Suprapubic skin (tissue), 4 donors: Measurements from ENCODE around the gene BRD3OS. TPM values are rescaled to one million over a fixed set of nuclear protein-coding genes. Genes with fewer than 3 reads are reported as not detected.

ENCODE experiments used
- DNase-seq, 2 donors: peaks; one replicate each; pipeline ENCODE4 v3.0.0-alpha.2; 2019; ENCODE audit warnings: low spot score in 2 of 2
- H3K27ac ChIP-seq: fragments of 200-600 bp; sonication (generic); one replicate; pipeline ENCODE4 v1.5.1; 2019
- H3K27me3 ChIP-seq: fragments of 200-600 bp; sonication (generic); one replicate; pipeline ENCODE4 v1.5.1; 2019
- H3K36me3 ChIP-seq: fragments of 200-600 bp; sonication (generic); one replicate; pipeline ENCODE4 v1.5.1; 2019
- H3K4me1 ChIP-seq: fragments of 200-600 bp; sonication (generic); one replicate; pipeline ENCODE4 v1.5.1; 2019
- H3K4me3 ChIP-seq: fragments of 200-600 bp; sonication (generic); one replicate; pipeline ENCODE4 v1.5.1; 2019; ENCODE audit warnings: mild to moderate bottlenecking
- H3K9me3 ChIP-seq: fragments of 200-600 bp; sonication (generic); one replicate; pipeline ENCODE4 v1.5.1; 2019
- EP300 ChIP-seq: sonication (generic); formaldehyde crosslinking; IDR thresholded peaks from one replicate; pipeline ENCODE4 v1.6.1; 2017; ENCODE audit warnings: antibody characterized with exemption
- POLR2A ChIP-seq, 2 donors: fragments of 450-650 bp; IDR thresholded peaks; one replicate each; pipeline ENCODE4 v1.6.1; 2017; ENCODE audit warnings: antibody characterized with exemption in 2 of 2, mild to moderate bottlenecking in 2 of 2, moderate library complexity in 2 of 2
- POLR2AphosphoS5 ChIP-seq, 3 donors: sonication (generic); formaldehyde crosslinking; IDR thresholded peaks; one replicate each; pipeline ENCODE4 v1.6.1; 2017; ENCODE audit warnings: antibody characterized with exemption in 3 of 3
- WGBS: methylation state at CpG from one replicate; pipeline ENCODE4 v1.1.5; 2018; 5-methylcytosine and 5-hydroxymethylcytosine counted together
- total RNA-seq, 4 donors: library from RNA; depleted of rRNA; stranded (reverse); fragments of >200 nt; gene quantifications; one replicate each; pipeline ENCODE4 v1.1.0, GENCODE V29; 2016
- TF ChIP-seq, protein P1 (sequence below), 2 donors: fragments of 200-600 bp in 1 of 2; fragments of 450-650 bp in 1 of 2; sonication (generic) in 1 of 2; IDR thresholded peaks; one replicate each; pipeline ENCODE4 v1.5.1; 2016 to 2019; ENCODE audit warnings: antibody characterized with exemption in 2 of 2, mild to moderate bottlenecking in 1 of 2, moderate library complexity in 1 of 2

The BRD3OS gene
- total RNA-seq, 4 donors from 2014 or later = 6.2 to 10.4 (median 9.5) TPM

- H3K36me3 ChIP-seq = no peaks in the 10 kb centered on the region
- peak; percentile 65 to 76 for DNase-seq
- H3K27ac ChIP-seq = no peak overlapping the region
- TF ChIP-seq POLR2AphosphoS5 (IDR thresholded peaks at IDR 0.05) (no peak), EP300 (no peak), POLR2A (IDR thresholded peaks at IDR 0.05) (no peak)
- TF ChIP-seq, protein P1, sequence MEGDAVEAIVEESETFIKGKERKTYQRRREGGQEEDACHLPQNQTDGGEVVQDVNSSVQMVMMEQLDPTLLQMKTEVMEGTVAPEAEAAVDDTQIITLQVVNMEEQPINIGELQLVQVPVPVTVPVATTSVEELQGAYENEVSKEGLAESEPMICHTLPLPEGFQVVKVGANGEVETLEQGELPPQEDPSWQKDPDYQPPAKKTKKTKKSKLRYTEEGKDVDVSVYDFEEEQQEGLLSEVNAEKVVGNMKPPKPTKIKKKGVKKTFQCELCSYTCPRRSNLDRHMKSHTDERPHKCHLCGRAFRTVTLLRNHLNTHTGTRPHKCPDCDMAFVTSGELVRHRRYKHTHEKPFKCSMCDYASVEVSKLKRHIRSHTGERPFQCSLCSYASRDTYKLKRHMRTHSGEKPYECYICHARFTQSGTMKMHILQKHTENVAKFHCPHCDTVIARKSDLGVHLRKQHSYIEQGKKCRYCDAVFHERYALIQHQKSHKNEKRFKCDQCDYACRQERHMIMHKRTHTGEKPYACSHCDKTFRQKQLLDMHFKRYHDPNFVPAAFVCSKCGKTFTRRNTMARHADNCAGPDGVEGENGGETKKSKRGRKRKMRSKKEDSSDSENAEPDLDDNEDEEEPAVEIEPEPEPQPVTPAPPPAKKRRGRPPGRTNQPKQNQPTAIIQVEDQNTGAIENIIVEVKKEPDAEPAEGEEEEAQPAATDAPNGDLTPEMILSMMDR (IDR thresholded peaks at IDR 0.05) = no peak
- 76% methylated on average over 10 of the region's 17 CpGs for WGBS
- H3K27me3 ChIP-seq = no peaks in the 10 kb centered on the region
- H3K9me3 ChIP-seq = no peaks in the 10 kb centered on the region
- H3K4me1 ChIP-seq = peaks cover 93% of the 10 kb centered on the region
- H3K4me3 ChIP-seq = no peak overlapping the region
Measured at GRCh38 chr9:134059661-134060395, 34.5 kb downstream of the BRD3OS start.

DNA sequence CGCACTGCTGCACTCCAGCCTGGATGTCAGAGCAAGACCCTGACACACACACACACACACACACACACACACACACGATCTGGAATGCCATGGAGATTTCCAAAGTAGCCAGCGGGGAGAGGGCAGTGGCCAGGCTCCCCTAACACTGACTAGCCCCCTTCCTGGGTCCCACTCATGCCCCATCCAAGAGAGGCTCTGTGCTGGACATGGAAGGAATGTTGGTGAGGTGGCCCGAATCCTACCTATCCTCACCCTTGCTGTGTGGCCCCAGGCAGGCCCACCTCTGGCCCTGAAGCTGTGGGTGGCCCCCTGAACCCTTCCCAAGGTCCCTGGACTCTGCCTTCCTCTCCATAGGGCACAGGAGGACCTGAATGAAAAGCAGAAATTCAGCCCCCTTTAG lies 35.3 kb downstream of the BRD3OS start:
- Histone ChIP-seq H3K36me3 (no peaks in the 10 kb centered on the region), H3K9me3 (no peaks in the 10 kb centered on the region), H3K4me1 (peaks cover 93% of the 10 kb centered on the region), H3K27me3 (no peaks in the 10 kb centered on the region), H3K4me3 (no peak overlapping the region), H3K27ac (no peak overlapping the region)
- 58% methylated on average over 3 of the region's 4 CpGs for WGBS
- no peak for DNase-seq
- no peak for TF ChIP-seq POLR2AphosphoS5 (IDR thresholded peaks at IDR 0.05)
- TF ChIP-seq, protein P1 (IDR thresholded peaks at IDR 0.05) = no peak
- no peak for TF ChIP-seq EP300
- TF ChIP-seq POLR2A (IDR thresholded peaks at IDR 0.05) = no peak

DNA sequence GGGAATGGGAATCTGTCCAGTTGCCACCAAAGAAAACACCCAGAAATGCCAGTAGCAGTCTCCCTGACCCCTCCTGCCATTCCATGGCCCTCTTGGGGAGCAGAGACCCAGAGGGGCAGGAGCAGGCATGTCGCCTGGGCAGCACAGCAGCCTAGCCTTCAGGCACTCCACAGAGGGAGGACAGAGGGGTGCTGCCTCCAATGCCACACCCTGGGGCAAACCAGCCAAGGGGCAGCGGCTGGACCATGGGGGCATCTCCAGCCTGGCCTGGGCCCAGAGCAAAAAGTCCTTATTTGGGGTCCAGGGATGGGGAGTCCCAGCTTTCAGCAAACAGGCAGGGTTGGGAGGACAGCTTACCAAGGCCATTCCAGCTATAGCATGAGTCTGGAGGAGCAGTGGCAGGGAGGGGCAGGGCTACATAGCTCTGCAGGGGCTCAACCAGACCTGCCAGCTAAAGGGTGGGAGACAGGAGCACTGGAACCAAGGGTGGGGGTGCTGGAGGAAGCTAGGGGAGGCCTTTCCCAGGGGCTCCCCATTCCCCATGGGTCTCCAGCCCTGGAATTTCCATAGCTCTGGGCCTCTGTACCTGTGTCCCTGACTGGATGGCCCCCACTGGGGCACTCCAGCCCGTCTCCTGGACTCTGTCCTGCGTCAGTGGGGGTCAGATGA lies 35.9 kb downstream of the BRD3OS start:
- no peak for TF ChIP-seq POLR2A (IDR thresholded peaks at IDR 0.05)
- TF ChIP-seq EP300 = no peak
- no peak for TF ChIP-seq POLR2AphosphoS5 (IDR thresholded peaks at IDR 0.05)
- TF ChIP-seq, protein P1 (IDR thresholded peaks at IDR 0.05) = no peak
- peaks cover 93% of the 10 kb centered on the region for H3K4me1 ChIP-seq

GRCh38 chr9:134061688-134062371 lies 36.5 kb downstream of the BRD3OS start:
- no peak for TF ChIP-seq POLR2AphosphoS5 (IDR thresholded peaks at IDR 0.05)
- Histone ChIP-seq H3K9me3 (no peaks in the 10 kb centered on the region), H3K27me3 (no peaks in the 10 kb centered on the region), H3K4me1 (peaks cover 93% of the 10 kb centered on the region), H3K36me3 (no peaks in the 10 kb centered on the region), H3K27ac (no peak overlapping the region), H3K4me3 (no peak overlapping the region)
- 75% methylated on average over 4 of the region's 22 CpGs for WGBS
- no peak for DNase-seq

More for the DNA sequence above, 35.9 kb downstream of the BRD3OS start:
- DNase-seq = no peak
- H3K4me3 ChIP-seq = no peak overlapping the region
- 100% methylated on average over 2 of the region's 4 CpGs for whole genome bisulfite sequencing
- no peaks in the 10 kb centered on the region for H3K36me3 ChIP-seq
- H3K27ac ChIP-seq = no peak overlapping the region
- no peaks in the 10 kb centered on the region for H3K27me3 ChIP-seq
- H3K9me3 ChIP-seq = no peaks in the 10 kb centered on the region

- Histone ChIP-seq H3K4me3 (no peak overlapping the region), H3K9me3 (no peaks in the 10 kb centered on the region), H3K4me1 (peaks cover 87% of the 10 kb centered on the region), H3K27ac (no peak overlapping the region), H3K27me3 (no peaks in the 10 kb centered on the region), H3K36me3 (no peaks in the 10 kb centered on the region)
- no peak for TF ChIP-seq POLR2AphosphoS5 (IDR thresholded peaks at IDR 0.05)
- TF ChIP-seq, protein P1 (IDR thresholded peaks at IDR 0.05) = no peak
- TF ChIP-seq POLR2A (IDR thresholded peaks at IDR 0.05) = no peak
- TF ChIP-seq EP300 = no peak
- WGBS = 79% methylated on average over 17 of the region's 22 CpGs
- DNase-seq = peak in 1 of 2 donors; percentile 72
Measured at GRCh38 chr9:134062461-134063087, 37.3 kb downstream of the BRD3OS start.
